C4-2B (cell line): ENCODE data around the gene IRGC.

Experiments used
- H3K27ac ChIP-seq: fragments of 450-650 bp; 2 replicates; pipeline ENCODE4 v1.5.1; 2017
- CTCF ChIP-seq: fragments of 450-650 bp; conservative IDR thresholded peaks from 2 replicates; pipeline ENCODE4 v1.5.1; 2017; ENCODE audit warnings: mild to moderate bottlenecking
- ZFX ChIP-seq: fragments of 450-650 bp; IDR thresholded peaks from 2 replicates; pipeline ENCODE4 v1.6.1; 2017

Gene IRGC

GRCh38 chr19:43735957-43736356 is 20.1 kb downstream of the IRGC start:
- no peak for TF ChIP-seq ZFX
- no peak for TF ChIP-seq CTCF
- no peak overlapping the region for H3K27ac ChIP-seq

- TF ChIP-seq ZFX (no peak), CTCF (no peak)
- H3K27ac ChIP-seq = no peak overlapping the region
Measured at GRCh38 chr19:43738780-43739211, 22.9 kb downstream of the IRGC start.

- no peak overlapping the region for H3K27ac ChIP-seq
- no peak for TF ChIP-seq ZFX
- no peak for TF ChIP-seq CTCF
Measured at GRCh38 chr19:43739439-43740235, 23.8 kb downstream of the IRGC start.

- no peak overlapping the region for H3K27ac ChIP-seq
- TF ChIP-seq ZFX (no peak), CTCF (no peak)
Measured at GRCh38 chr19:43741075-43741825, 25.4 kb downstream of the IRGC start.

GRCh38 chr19:43743059-43743458 is 27.2 kb downstream of the IRGC start:
- no peak overlapping the region for H3K27ac ChIP-seq
- TF ChIP-seq CTCF = no peak
- no peak for TF ChIP-seq ZFX

GRCh38 chr19:43747557-43748204 is 31.8 kb downstream of the IRGC start:
- H3K27ac ChIP-seq = no peak overlapping the region
- TF ChIP-seq CTCF = no peak
- TF ChIP-seq ZFX = no peak

- TF ChIP-seq CTCF (no peak), ZFX (no peak)
- H3K27ac ChIP-seq = no peak overlapping the region
Measured at GRCh38 chr19:43748205-43748594, 32.3 kb downstream of the IRGC start.
